GM06990 (cell line): ENCODE results near the gene FEZ2.

Source experiments
- DNase-seq: peaks from one replicate; pipeline ENCODE4 v3.0.0-alpha.2; 2011; ENCODE audit not compliant: insufficient read length; ENCODE audit errors: extremely low read depth
- H3K27me3 ChIP-seq: replicated peaks from 2 replicates; pipeline ENCODE4 v1.6.0; 2011; ENCODE audit warnings: low read length; ENCODE audit not compliant: control insufficient read depth, insufficient read depth
- H3K36me3 ChIP-seq: 2 replicates; pipeline ENCODE4 v1.5.1; 2011; ENCODE audit warnings: low read length; ENCODE audit not compliant: control insufficient read depth, insufficient read depth
- H3K4me3 ChIP-seq: replicated peaks from 2 replicates; pipeline ENCODE4 v1.5.1; 2011; ENCODE audit warnings: low read depth, mild to moderate bottlenecking, control low read depth, low read length
- CTCF ChIP-seq: IDR thresholded peaks from 2 replicates; pipeline ENCODE4 v1.5.1; 2011; ENCODE audit warnings: low read length, control low read depth, mild to moderate bottlenecking, inconsistent platforms; ENCODE audit not compliant: insufficient read depth, poor library complexity, severe bottlenecking

The FEZ2 gene

GRCh38 chr2:36535099-36535498 is 62.9 kb downstream of the FEZ2 start:
- Histone ChIP-seq H3K27me3 (no peaks in the 10 kb centered on the region), H3K36me3 (no peaks in the 10 kb centered on the region)
- no peak for TF ChIP-seq CTCF

GRCh38 chr2:36534275-36534799 is 63.6 kb downstream of the FEZ2 start:
- no peak for TF ChIP-seq CTCF
- no peak for DNase-seq
- no peak overlapping the region for H3K4me3 ChIP-seq
- no peaks in the 10 kb centered on the region for H3K36me3 ChIP-seq
- H3K27me3 ChIP-seq, result no peaks in the 10 kb centered on the region

More at GRCh38 chr2:36535099-36535498, 62.9 kb downstream of the FEZ2 start:
- DNase-seq, result no peak
- no peak overlapping the region for H3K4me3 ChIP-seq

GRCh38 chr2:36530983-36531354 is 67.0 kb downstream of the FEZ2 start:
- no peak overlapping the region for H3K4me3 ChIP-seq
- TF ChIP-seq CTCF, result no peak
- no peaks in the 10 kb centered on the region for H3K36me3 ChIP-seq
- peak; percentile 30 for DNase-seq
- no peaks in the 10 kb centered on the region for H3K27me3 ChIP-seq

GRCh38 chr2:36530178-36530982 is 67.6 kb downstream of the FEZ2 start:
- TF ChIP-seq CTCF, result no peak
- H3K4me3 ChIP-seq, result no peak overlapping the region
- DNase-seq, result peak; percentile 37
- H3K27me3 ChIP-seq, result no peaks in the 10 kb centered on the region
- no peaks in the 10 kb centered on the region for H3K36me3 ChIP-seq

- Histone ChIP-seq H3K27me3 (no peaks in the 10 kb centered on the region), H3K4me3 (no peak overlapping the region), H3K36me3 (no peaks in the 10 kb centered on the region)
- no peak for DNase-seq
- TF ChIP-seq CTCF, result no peak
Observed at GRCh38 chr2:36528766-36529392, 69.1 kb downstream of the FEZ2 start.
